Breast epithelium (tissue), 3 donors: ENCODE measurements around the gene CELF1.

Experiments used
- CTCF ChIP-seq, 3 donors: fragments of 450-650 bp; IDR thresholded peaks; one replicate each; pipeline ENCODE4 v1.5.1; 2016 to 2017; ENCODE audit warnings: antibody characterized with exemption in 3 of 3, mild to moderate bottlenecking in 3 of 3, moderate library complexity in 3 of 3
- POLR2A ChIP-seq: fragments of 450-650 bp; IDR thresholded peaks from one replicate; pipeline ENCODE4 v1.6.1; 2016; ENCODE audit warnings: antibody characterized with exemption, mild to moderate bottlenecking, moderate library complexity

- TF ChIP-seq CTCF (IDR thresholded peaks at IDR 0.05) (no peak), POLR2A (no peak)
These were observed 2.5 kb downstream of the CELF1 start for GRCh38 chr11:47550288-47551047.
